Retinal pigment epithelial cell (primary cell): ENCODE data around the gene FARS2.

Experiments used
- DNase-seq: peaks from one replicate; pipeline ENCODE4 v3.0.0-alpha.2; 2010; ENCODE audit warnings: low read depth
- H3K4me3 ChIP-seq: 2 replicates; pipeline ENCODE4 v1.5.1; 2011; ENCODE audit warnings: mild to moderate bottlenecking, low read length, control low read depth, moderate library complexity
- CTCF ChIP-seq: conservative IDR thresholded peaks from 2 replicates; pipeline ENCODE4 v1.5.1; 2011; ENCODE audit warnings: low read depth, low read length, control low read depth, inconsistent platforms

Gene FARS2

DNA sequence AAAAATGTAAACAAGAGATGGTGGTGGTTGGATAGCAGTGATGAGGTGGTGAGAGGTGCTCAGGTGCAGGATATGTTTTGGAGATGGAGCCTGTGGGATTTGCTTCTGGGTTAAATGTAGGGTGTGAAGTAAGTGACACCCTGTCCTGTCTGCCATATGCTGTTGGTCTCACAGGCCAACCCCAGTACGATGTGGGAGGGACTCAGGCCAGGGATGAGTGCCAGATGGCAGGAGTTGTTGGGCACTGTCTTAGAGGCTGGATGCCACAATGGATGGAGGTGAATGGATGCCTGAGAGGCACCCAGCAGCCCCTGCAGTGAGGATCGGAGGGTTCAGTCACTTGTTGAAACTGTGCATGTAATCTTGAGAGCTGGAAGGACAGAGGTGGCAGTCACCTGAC, 486.1 kb downstream of the FARS2 start:
- H3K4me3 ChIP-seq: no peak overlapping the region
- DNase-seq: no peak
- no peak for TF ChIP-seq CTCF

DNA sequence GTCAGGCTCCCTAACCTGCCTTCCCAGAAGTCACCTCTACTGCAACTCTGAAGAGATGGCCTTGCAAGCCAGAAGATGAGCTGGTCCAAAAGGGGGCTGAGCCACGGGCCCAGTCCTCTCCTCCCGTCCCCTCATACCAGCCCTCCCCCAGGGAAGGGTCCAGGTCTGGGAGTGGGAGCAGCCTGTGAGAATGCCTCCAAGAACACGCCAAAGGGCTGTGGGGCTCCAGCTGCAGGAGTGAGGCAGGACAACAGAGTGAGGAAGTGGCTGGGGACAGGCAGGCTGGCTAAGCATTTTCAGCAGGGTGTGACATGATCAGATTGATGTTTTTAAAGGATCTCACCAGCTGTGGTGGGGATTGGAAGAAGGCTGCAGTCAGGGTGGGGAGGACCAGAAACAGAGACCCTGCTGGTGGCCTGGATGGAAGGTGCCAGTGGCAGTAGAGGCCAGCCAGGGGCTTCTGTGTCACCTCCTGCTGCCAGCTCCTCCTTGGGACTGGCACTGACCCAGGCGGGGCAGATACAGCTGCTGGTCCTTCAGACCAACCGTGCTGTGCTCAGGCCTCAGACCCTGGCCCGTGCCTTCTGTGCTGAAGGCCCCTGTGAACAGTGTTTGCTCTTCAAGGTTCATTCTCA, 487.8 kb downstream of the FARS2 start:
- no peak overlapping the region for H3K4me3 ChIP-seq
- TF ChIP-seq CTCF: no peak
- no peak for DNase-seq

DNA sequence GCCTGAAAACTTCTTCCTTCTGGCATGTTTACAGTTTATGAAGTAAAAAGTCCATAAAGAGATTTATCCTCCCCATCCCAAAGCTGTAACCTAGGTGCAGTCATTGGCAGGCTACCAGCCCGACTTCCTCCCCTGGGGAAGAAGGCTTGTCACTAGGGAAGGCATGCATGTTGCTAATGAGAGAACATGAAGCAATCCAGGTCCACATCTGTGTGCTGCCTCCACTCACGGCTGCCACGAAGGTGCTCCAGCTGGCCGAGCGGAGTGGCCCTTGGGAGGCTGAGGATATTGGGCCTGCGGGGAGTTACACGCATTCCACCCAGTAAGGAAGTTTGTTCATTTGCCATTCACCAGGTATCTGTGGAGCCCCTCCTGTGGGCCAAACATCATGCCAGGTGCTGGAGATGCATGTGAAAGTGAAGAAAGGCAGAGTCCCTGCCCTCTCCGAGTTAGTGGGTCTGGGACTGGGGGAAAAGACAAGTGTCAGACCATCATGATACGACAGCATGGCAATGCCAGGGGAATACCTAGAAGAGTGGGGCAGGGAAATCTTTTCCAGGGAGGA, 488.4 kb downstream of the FARS2 start:
- H3K4me3 ChIP-seq: no peak overlapping the region
- no peak for TF ChIP-seq CTCF
- no peak for DNase-seq

DNA sequence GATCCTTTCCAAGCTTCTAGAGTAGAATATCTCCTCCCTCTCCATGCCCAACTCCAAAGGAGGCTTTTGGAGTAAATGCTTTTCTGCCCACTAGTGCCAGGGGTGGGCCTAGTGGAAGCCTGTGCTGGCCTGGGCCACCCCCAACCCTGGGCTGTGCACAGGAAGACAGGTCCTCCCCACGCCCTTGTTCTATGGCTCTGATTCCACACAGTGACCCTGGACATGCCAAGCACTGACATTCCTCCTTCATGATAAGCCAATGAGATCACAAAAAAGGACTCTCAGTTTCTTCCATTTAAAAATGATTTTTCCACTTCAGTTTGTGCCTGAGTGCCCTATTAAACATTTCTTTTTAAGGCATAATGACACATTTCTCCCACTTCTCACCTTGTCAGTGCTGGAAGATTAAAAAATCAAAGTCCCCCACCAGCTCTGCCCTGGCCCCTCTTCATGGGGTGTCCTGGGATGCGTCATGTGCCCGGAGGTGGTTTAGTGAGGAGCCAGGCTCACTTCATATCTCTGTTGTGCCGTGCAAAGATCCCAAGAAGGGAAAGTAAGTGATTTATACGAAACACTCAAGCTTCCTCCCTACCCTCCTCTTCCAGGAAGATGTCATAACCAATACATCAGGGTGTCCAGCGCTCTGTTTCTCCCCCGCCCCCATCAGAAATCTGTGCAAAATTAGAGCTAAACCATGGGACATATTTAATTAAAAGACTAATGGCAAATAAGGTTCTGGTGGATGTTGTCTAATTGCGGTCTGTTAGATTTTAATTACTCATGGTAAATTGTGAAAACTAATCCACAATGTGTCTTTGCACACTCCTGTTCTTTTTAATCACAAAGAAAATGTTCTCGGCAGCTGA, 490.4 kb downstream of the FARS2 start:
- no peak for DNase-seq

GRCh38 chr6:5752391-5752680, 491.0 kb downstream of the FARS2 start:
- DNase-seq: peak; percentile 91
- H3K4me3 ChIP-seq: peak overlapping the region; percentile 14
- no peak for TF ChIP-seq CTCF

More for the DNA sequence above, 490.4 kb downstream of the FARS2 start:
- H3K4me3 ChIP-seq: peak overlapping the region; percentile 14
- no peak for TF ChIP-seq CTCF

- H3K4me3 ChIP-seq: no peak overlapping the region
- DNase-seq: no peak
- no peak for TF ChIP-seq CTCF
These were observed 491.9 kb downstream of the FARS2 start for GRCh38 chr6:5753209-5753608.
